HepG2 (cell line): ENCODE results near the gene ASAP2. TPM values are rescaled to one million over a fixed set of nuclear protein-coding genes. Genes with fewer than 3 reads are reported as not detected.

Experiments used
- AGO1 ChIP-seq: fragments of 200-400 bp; formaldehyde crosslinking; IDR thresholded peaks from 2 replicates; pipeline ENCODE4 v1.6.1; 2017; ENCODE audit warnings: mild to moderate bottlenecking, low read depth, low read length, moderate library complexity; ENCODE audit not compliant: poor library complexity, severe bottlenecking
- MBNL3 ChIP-seq: fragments of 250-450 bp; sonication (Bioruptor Pico); conservative IDR thresholded peaks from 2 replicates; pipeline ENCODE4 v1.8.0; 2022; ENCODE audit warnings: mild to moderate bottlenecking, inconsistent platforms
- NFKBIZ ChIP-seq: IDR thresholded peaks from 2 replicates; pipeline ENCODE4 v1.6.1; 2018; ENCODE audit warnings: missing genetic modification reagents, missing compliant biosample characterization
- NPAS2 ChIP-seq: sonication (generic); formaldehyde crosslinking; IDR thresholded peaks from 2 replicates; pipeline ENCODE4 v1.8.0; 2022; ENCODE audit warnings: mild to moderate bottlenecking, missing genetic modification reagents, borderline replicate concordance
- PCBP1 ChIP-seq: fragments of 200-400 bp; formaldehyde crosslinking; IDR thresholded peaks from 2 replicates; pipeline ENCODE4 v1.6.1; 2017; ENCODE audit warnings: mild to moderate bottlenecking, low read depth, low read length, borderline replicate concordance
- RORA ChIP-seq: sonication (generic); formaldehyde crosslinking; IDR thresholded peaks from 2 replicates; pipeline ENCODE4 v1.5.0; 2020; ENCODE audit warnings: mild to moderate bottlenecking, missing genetic modification reagents, moderate library complexity
- SMAD1 ChIP-seq: sonication (generic); formaldehyde crosslinking; IDR thresholded peaks from 2 replicates; pipeline ENCODE4 v1.4.0; 2020; ENCODE audit warnings: missing genetic modification reagents, low read depth, mild to moderate bottlenecking, borderline replicate concordance
- SNAPC2 ChIP-seq: sonication (generic); formaldehyde crosslinking; IDR thresholded peaks from 2 replicates; pipeline ENCODE4 v1.8.1; 2022; ENCODE audit warnings: mild to moderate bottlenecking, missing genetic modification reagents
- TEF ChIP-seq: sonication (generic); formaldehyde crosslinking; IDR thresholded peaks from 2 replicates; pipeline ENCODE4 v1.5.0; 2020; ENCODE audit warnings: missing genetic modification reagents
- TRAFD1 ChIP-seq: sonication (generic); formaldehyde crosslinking; IDR thresholded peaks from 2 replicates; pipeline ENCODE4 v1.5.1; 2020; ENCODE audit warnings: missing genetic modification reagents, mild to moderate bottlenecking, borderline replicate concordance
- ZEB1 ChIP-seq: IDR thresholded peaks from 2 replicates; pipeline ENCODE4 v1.6.1; 2012; ENCODE audit warnings: mild to moderate bottlenecking, low read depth, inconsistent platforms; ENCODE audit not compliant: insufficient replicate concordance
- ZNF407 ChIP-seq: sonication (generic); formaldehyde crosslinking; IDR thresholded peaks from one replicate; pipeline ENCODE4 v1.5.1; 2020; ENCODE audit warnings: mild to moderate bottlenecking, missing genetic modification reagents; ENCODE audit errors: not compliant biosample characterization
- polyA plus RNA-seq, 8 experiments: library from polyadenylated mRNA; depleted of rRNA in 3 of 8; stranded (reverse) in 7 of 8; unstranded in 1 of 8; fragments of >200 nt; fragmentation: Illumina TruSeq in 4 of 8; extraction: Trizol in 4 of 8; gene quantifications; 2 replicates each; pipeline versions ENCODE4 v1.2.1 to v1.2.3, GENCODE V29; 2011 to 2016; ENCODE audit warnings: low read depth in 4 of 8, missing spikeins in 1 of 8, mixed read lengths in 1 of 8; ENCODE audit not compliant: insufficient read depth in 1 of 8
- total RNA-seq, 5 experiments: library from RNA; depleted of rRNA; stranded (reverse); fragments of >200 nt; fragmentation: Illumina TruSeq; extraction: Trizol; gene quantifications; 2 replicates each; pipeline ENCODE4 v1.2.3, GENCODE V29; 2016; ENCODE audit warnings: low read depth in 1 of 5
- TF ChIP-seq, protein P1 (sequence below): sonication (generic); formaldehyde crosslinking; conservative IDR thresholded peaks from 2 replicates; pipeline ENCODE4 v1.5.0; 2020; ENCODE audit warnings: missing genetic modification reagents
- TF ChIP-seq, protein P2 (sequence below): IDR thresholded peaks from 2 replicates; pipeline ENCODE4 v1.6.1; 2012; ENCODE audit warnings: low read depth, low read length, improper control_type of control experiment

ASAP2 gene
- total and polyA plus RNA-seq, 2 of the 13 experiments (the other 11 are each of a cell fraction or from before 2014, with no cell fraction given), result 7.3 to 22.3 TPM

- TF ChIP-seq ZNF407, result no peak
- TF ChIP-seq AGO1, result no peak
- TF ChIP-seq, protein P1, sequence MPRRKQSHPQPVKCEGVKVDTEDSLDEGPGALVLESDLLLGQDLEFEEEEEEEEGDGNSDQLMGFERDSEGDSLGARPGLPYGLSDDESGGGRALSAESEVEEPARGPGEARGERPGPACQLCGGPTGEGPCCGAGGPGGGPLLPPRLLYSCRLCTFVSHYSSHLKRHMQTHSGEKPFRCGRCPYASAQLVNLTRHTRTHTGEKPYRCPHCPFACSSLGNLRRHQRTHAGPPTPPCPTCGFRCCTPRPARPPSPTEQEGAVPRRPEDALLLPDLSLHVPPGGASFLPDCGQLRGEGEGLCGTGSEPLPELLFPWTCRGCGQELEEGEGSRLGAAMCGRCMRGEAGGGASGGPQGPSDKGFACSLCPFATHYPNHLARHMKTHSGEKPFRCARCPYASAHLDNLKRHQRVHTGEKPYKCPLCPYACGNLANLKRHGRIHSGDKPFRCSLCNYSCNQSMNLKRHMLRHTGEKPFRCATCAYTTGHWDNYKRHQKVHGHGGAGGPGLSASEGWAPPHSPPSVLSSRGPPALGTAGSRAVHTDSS (CRISPR knock-in tag), result no peak
- no peak for TF ChIP-seq NFKBIZ (CRISPR knock-in tag)
- no peak for TF ChIP-seq ZEB1
- TF ChIP-seq SNAPC2, result no peak
- TF ChIP-seq MBNL3 (CRISPR knock-in tag), result no peak
- no peak for TF ChIP-seq SMAD1 (CRISPR knock-in tag)
- no peak for TF ChIP-seq NPAS2 (CRISPR knock-in tag)
- TF ChIP-seq, protein P2, sequence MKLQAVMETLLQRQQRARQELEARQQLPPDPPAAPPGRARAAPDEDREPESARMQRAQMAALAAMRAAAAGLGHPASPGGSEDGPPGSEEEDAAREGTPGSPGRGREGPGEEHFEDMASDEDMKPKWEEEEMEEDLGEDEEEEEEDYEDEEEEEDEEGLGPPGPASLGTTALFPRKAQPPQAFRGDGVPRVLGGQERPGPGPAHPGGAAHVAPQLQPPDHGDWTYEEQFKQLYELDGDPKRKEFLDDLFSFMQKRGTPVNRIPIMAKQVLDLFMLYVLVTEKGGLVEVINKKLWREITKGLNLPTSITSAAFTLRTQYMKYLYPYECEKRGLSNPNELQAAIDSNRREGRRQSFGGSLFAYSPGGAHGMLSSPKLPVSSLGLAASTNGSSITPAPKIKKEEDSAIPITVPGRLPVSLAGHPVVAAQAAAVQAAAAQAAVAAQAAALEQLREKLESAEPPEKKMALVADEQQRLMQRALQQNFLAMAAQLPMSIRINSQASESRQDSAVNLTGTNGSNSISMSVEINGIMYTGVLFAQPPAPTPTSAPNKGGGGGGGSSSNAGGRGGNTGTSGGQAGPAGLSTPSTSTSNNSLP, result no peak
- TF ChIP-seq RORA (CRISPR knock-in tag), result no peak
- no peak for TF ChIP-seq TRAFD1 (CRISPR knock-in tag)
- TF ChIP-seq TEF, result no peak
- no peak for TF ChIP-seq PCBP1
These were observed 158.3 kb downstream of the ASAP2 start (continued) for GRCh38 chr2:9364791-9365497.
